HepG2 (cell line): ENCODE results near the gene ARG2. TPM values are rescaled to one million over a fixed set of nuclear protein-coding genes. Genes with fewer than 3 reads are reported as not detected.

Experiments
- ATAC-seq: fragments of 200-7000 bp; cut with Tn5 transposase; 3 replicates; pipeline ENCODE4 v1.9.1; 2020; ENCODE audit warnings: mild to moderate bottlenecking, moderate library complexity
- BruUV-seq: library from RNA; stranded (reverse); fragments of 400-500 nt; replicated peaks from 2 replicates; lab custom pipeline; 2021; lab: Mats Ljungman, UMichigan
- CTCF ChIA-PET: fragments of 300-600 bp; formaldehyde crosslinking; extraction: SDS; loops from one replicate; lab custom pipeline; 2021; ENCODE audit warnings: low total read pairs, inconsistent platforms, low intra/inter-chr PET ratio; lab: Yijun Ruan, JAX
- POLR2A ChIA-PET: fragments of 350-600 bp; sonication (Branson Sonifier 250); formaldehyde crosslinking; loops from one replicate; lab custom pipeline; 2020; ENCODE audit warnings: antibody characterized with exemption, inconsistent platforms; lab: Yijun Ruan, JAX
- DNase-seq: peaks from one replicate; pipeline ENCODE4 v3.0.0-alpha.2; 2015; ENCODE audit warnings: low spot score
- FAIRE-seq: peaks from 3 replicates; lab custom pipeline; 2011; peaks lifted over from hg19 to GRCh38; lab: Jason Lieb, UNC
- H2AFZ ChIP-seq: one replicate; pipeline ENCODE4 v1.6.1; 2011; ENCODE audit warnings: low read length, inconsistent platforms
- H3K27ac ChIP-seq: fragments of 300-600 bp; 3 replicates; pipeline ENCODE4 v1.8.0; 2011; ENCODE audit warnings: mixed run types, mild to moderate bottlenecking, mixed read lengths, low read length, inconsistent platforms; ENCODE audit not compliant: insufficient read depth; ENCODE audit errors: extremely low read length
- H3K27me3 ChIP-seq, 2 experiments: fragments of 200-600 bp in 1 of 2; 2 replicates in 1 of 2; 3 replicates in 1 of 2; pipeline versions ENCODE4 v1.6.0 to v1.8.0; 2011; ENCODE audit warnings: low read length in 2 of 2, mild to moderate bottlenecking in 2 of 2, moderate library complexity in 2 of 2, inconsistent platforms in 1 of 2; ENCODE audit not compliant: insufficient read depth in 2 of 2, control insufficient read depth in 1 of 2
- H3K36me3 ChIP-seq, 2 experiments: fragments of 200-600 bp in 1 of 2; replicated peaks in 1 of 2; 2 replicates in 1 of 2; 3 replicates in 1 of 2; pipeline versions ENCODE4 v1.5.1 to v1.8.0; 2011; ENCODE audit warnings: low read length in 2 of 2, inconsistent platforms in 1 of 2; ENCODE audit not compliant: insufficient read depth in 2 of 2, control insufficient read depth in 1 of 2
- H3K4me1 ChIP-seq: 2 replicates; pipeline ENCODE4 v1.5.1; 2012; ENCODE audit warnings: low read length, inconsistent platforms; ENCODE audit not compliant: insufficient read depth
- H3K4me2 ChIP-seq: 2 replicates; pipeline ENCODE4 v1.6.0; 2011; ENCODE audit warnings: low read depth, low read length, inconsistent platforms
- H3K4me3 ChIP-seq, 3 experiments: fragments of 200-600 bp in 1 of 3; sonication (generic), shearing (Covaris generic) in 1 of 3; replicated peaks in 1 of 3; 2 replicates each; pipeline ENCODE4 v1.5.1; 2011 to 2016; ENCODE audit warnings: low read length in 3 of 3, inconsistent platforms in 2 of 3, low read depth in 2 of 3, mild to moderate bottlenecking in 2 of 3, control low read depth in 1 of 3, mixed read lengths in 1 of 3; ENCODE audit not compliant: insufficient read depth in 1 of 3
- H3K79me2 ChIP-seq: one replicate; pipeline ENCODE4 v1.6.1; 2011; ENCODE audit warnings: low read length, inconsistent platforms; ENCODE audit not compliant: insufficient read depth
- H3K9ac ChIP-seq: 2 replicates; pipeline ENCODE4 v1.6.0; 2011; ENCODE audit warnings: mild to moderate bottlenecking, low read depth, low read length, inconsistent platforms; ENCODE audit not compliant: insufficient read depth
- H3K9me3 ChIP-seq: 2 replicates; pipeline ENCODE4 v1.5.1; 2012; ENCODE audit warnings: mild to moderate bottlenecking, low read length
- H4K20me1 ChIP-seq: 2 replicates; pipeline ENCODE4 v1.6.0; 2011; ENCODE audit warnings: inconsistent platforms, mild to moderate bottlenecking, low read length, moderate library complexity; ENCODE audit not compliant: insufficient read depth
- GFI1 ChIP-seq: sonication (generic); formaldehyde crosslinking; IDR thresholded peaks from 2 replicates; pipeline ENCODE4 v1.5.0; 2020; ENCODE audit warnings: missing genetic modification reagents, mild to moderate bottlenecking, borderline replicate concordance
- KLF11 ChIP-seq: IDR thresholded peaks from 2 replicates; pipeline ENCODE4 v1.6.1; 2016; ENCODE audit warnings: missing compliant biosample characterization
- PRDM4 ChIP-seq: sonication (generic); formaldehyde crosslinking; IDR thresholded peaks from 2 replicates; pipeline ENCODE4 v1.9.0; 2021; ENCODE audit warnings: missing genetic modification reagents, borderline replicate concordance
- REST ChIP-seq, 2 experiments: IDR thresholded peaks; 2 replicates each; pipeline ENCODE4 v1.6.1; 2011 to 2012; ENCODE audit warnings: low read length in 2 of 2, borderline replicate concordance in 1 of 2, low read depth in 1 of 2, mild to moderate bottlenecking in 1 of 2, moderate library complexity in 1 of 2
- SIX4 ChIP-seq: sonication (generic); formaldehyde crosslinking; IDR thresholded peaks from 2 replicates; pipeline ENCODE4 v1.4.0; 2020; ENCODE audit warnings: missing genetic modification reagents
- ZNF691 ChIP-seq: sonication (generic); formaldehyde crosslinking; IDR thresholded peaks from 2 replicates; pipeline ENCODE4 v1.4.0; 2020; ENCODE audit warnings: missing genetic modification reagents, low read depth, mild to moderate bottlenecking, borderline replicate concordance
- WGBS: methylation state at CpG from one replicate; pipeline ENCODE4 v1.1.6; 2017; ENCODE audit warnings: low lambda C conversion rate; 5-methylcytosine and 5-hydroxymethylcytosine counted together
- in situ Hi-C: cut with HindIII; loops from 2 replicates; pipeline ENCODE4 v1.10.0; 2017; ENCODE audit warnings: low pct_unique_long_range_greater_than_20kb; ENCODE audit not compliant: extremely low pct_ligation_motif_present
- intact Hi-C: fragments of 100-400 bp; cut with micrococcal nuclease; formaldehyde crosslinking; loops from one replicate; pipeline ENCODE4 v1.10.0; 2022; ENCODE audit not compliant: unreplicated experiment
- polyA plus RNA-seq, 8 experiments: library from polyadenylated mRNA; depleted of rRNA in 3 of 8; stranded (reverse) in 7 of 8; unstranded in 1 of 8; fragments of >200 nt; fragmentation: Illumina TruSeq in 4 of 8; extraction: Trizol in 4 of 8; gene quantifications; 2 replicates each; pipeline versions ENCODE4 v1.2.1 to v1.2.3, GENCODE V29; 2011 to 2016; ENCODE audit warnings: low read depth in 4 of 8, missing spikeins in 1 of 8, mixed read lengths in 1 of 8; ENCODE audit not compliant: insufficient read depth in 1 of 8
- total RNA-seq, 5 experiments: library from RNA; depleted of rRNA; stranded (reverse); fragments of >200 nt; fragmentation: Illumina TruSeq; extraction: Trizol; gene quantifications; 2 replicates each; pipeline ENCODE4 v1.2.3, GENCODE V29; 2016; ENCODE audit warnings: low read depth in 1 of 5

The ARG2 gene
- total and polyA plus RNA-seq, 2 of the 13 experiments (the other 11 are each of a cell fraction or from before 2014, with no cell fraction given): 37.5 to 73.6 TPM

GRCh38 chr14:67679006-67679405, 59.3 kb downstream of the ARG2 start:
- H3K4me1 ChIP-seq: peaks cover 8% of the 10 kb centered on the region
- WGBS: 100% methylated on average over 2 of the region's 2 CpGs
- H3K4me3 ChIP-seq: no peak overlapping the region
- FAIRE-seq: no peak
- H3K79me2 ChIP-seq: peaks cover 10% of the 10 kb centered on the region
- H3K27ac ChIP-seq: no peak overlapping the region
- TF ChIP-seq ZNF691: no peak
- no peak for TF ChIP-seq REST (IDR thresholded peaks at IDR 0.05; ENCODE audit: borderline replicate concordance in 1 of 2, low read depth in 1 of 2, low read length in 2 of 2)
- no peak for TF ChIP-seq GFI1 (CRISPR knock-in tag)
- TF ChIP-seq PRDM4: no peak
- no peak for TF ChIP-seq SIX4 (CRISPR knock-in tag)
- TF ChIP-seq KLF11: no peak
- no peaks in the 10 kb centered on the region for H3K9me3 ChIP-seq
- H2AFZ ChIP-seq: no peak overlapping the region
- H3K36me3 ChIP-seq: peaks cover 13 to 66% of the 10 kb centered on the region in 2 experiments
- BruUV-seq: no TSS peak
- in situ Hi-C loops: no loop called here
- POLR2A ChIA-PET: no interaction called here
- no peak for DNase-seq
- no peaks in the 10 kb centered on the region for H4K20me1 ChIP-seq
- CTCF ChIA-PET: no interaction called here
- H3K4me2 ChIP-seq: no peak overlapping the region
- H3K27me3 ChIP-seq: no peaks in the 10 kb centered on the region
- H3K9ac ChIP-seq: no peak overlapping the region
- no peak for ATAC-seq
- intact Hi-C loops: no loop called here
